OCI-LY7 (cell line): ENCODE results near the gene FGD2. TPM values are rescaled to one million over a fixed set of nuclear protein-coding genes. Genes with fewer than 3 reads are reported as not detected.
A peak's percentile ranks its signal among the peaks of the same experiment; 100 is the strongest.

ENCODE experiments used
- BruUV-seq: library from RNA; stranded (reverse); fragments of 400-500 nt; replicated peaks from 2 replicates; lab custom pipeline; 2021; lab: Mats Ljungman, UMichigan
- CTCF ChIA-PET: fragments of 300-600 bp; sonication (Branson Sonifier 250); formaldehyde crosslinking; loops from one replicate; lab custom pipeline; 2022; ENCODE audit warnings: antibody characterized with exemption; ENCODE audit not compliant: unreplicated experiment; lab: Charles Lee
- POLR2A ChIA-PET: fragments of 300-600 bp; sonication (Branson Sonifier 250); formaldehyde crosslinking; loops from one replicate; lab custom pipeline; 2022; ENCODE audit warnings: antibody characterized with exemption; lab: Charles Lee
- DNase-seq: peaks from one replicate; pipeline ENCODE4 v3.0.0-alpha.2; 2015; ENCODE audit warnings: low spot score
- H2AFZ ChIP-seq: fragments of 200-600 bp; sonication (generic), shearing (Covaris generic); 2 replicates; pipeline ENCODE4 v1.6.1; 2014; ENCODE audit warnings: mild to moderate bottlenecking, antibody characterized with exemption, low read length, moderate library complexity
- H3K27ac ChIP-seq: fragments of 200-600 bp; sonication (generic); 2 replicates; pipeline ENCODE4 v1.5.1; 2014; ENCODE audit warnings: mixed run types, low read depth, mild to moderate bottlenecking, moderate library complexity, low read length, inconsistent platforms; ENCODE audit not compliant: poor library complexity, severe bottlenecking
- H3K36me3 ChIP-seq: fragments of 200-600 bp; sonication (generic); 2 replicates; pipeline ENCODE4 v1.6.1; 2014; ENCODE audit warnings: mild to moderate bottlenecking, antibody characterized with exemption, low read length, moderate library complexity, mixed read lengths; ENCODE audit not compliant: insufficient read depth
- H3K4me1 ChIP-seq: fragments of 200-600 bp; sonication (generic); 2 replicates; pipeline ENCODE4 v1.5.1; 2014; ENCODE audit warnings: mild to moderate bottlenecking, low read length; ENCODE audit not compliant: insufficient read depth, poor library complexity, severe bottlenecking
- H3K4me2 ChIP-seq: fragments of 200-600 bp; sonication (generic); 2 replicates; pipeline ENCODE4 v1.6.1; 2014; ENCODE audit warnings: mild to moderate bottlenecking, low read length
- H3K4me3 ChIP-seq: fragments of 200-600 bp; sonication (generic); 2 replicates; pipeline ENCODE4 v1.5.1; 2014; ENCODE audit warnings: mild to moderate bottlenecking, low read depth, low read length; ENCODE audit not compliant: poor library complexity, severe bottlenecking
- H3K79me2 ChIP-seq: fragments of 200-600 bp; sonication (generic); 2 replicates; pipeline ENCODE4 v1.6.1; 2016; ENCODE audit warnings: low read depth, mild to moderate bottlenecking, low read length, moderate library complexity, mixed read lengths; ENCODE audit not compliant: insufficient read depth
- H3K9me2 ChIP-seq: fragments of 200-600 bp; sonication (generic); 2 replicates; pipeline ENCODE4 v1.6.1; 2016; ENCODE audit warnings: mild to moderate bottlenecking, low read length, mixed read lengths; ENCODE audit not compliant: insufficient read depth
- H3K9me3 ChIP-seq: fragments of 200-600 bp; sonication (generic); 2 replicates; pipeline ENCODE4 v1.6.1; 2014; ENCODE audit warnings: mild to moderate bottlenecking, mixed run types, low read length, mixed read lengths
- H4K20me1 ChIP-seq: fragments of 200-600 bp; sonication (generic); 2 replicates; pipeline ENCODE4 v1.6.1; 2014; ENCODE audit warnings: mild to moderate bottlenecking, antibody characterized with exemption, low read length, moderate library complexity, mixed read lengths; ENCODE audit not compliant: insufficient read depth
- CTCF ChIP-seq: fragments of 200-600 bp; sonication (generic); conservative IDR thresholded peaks from 2 replicates; pipeline ENCODE4 v1.5.1; 2014; ENCODE audit warnings: mild to moderate bottlenecking, antibody characterized with exemption, low read length, moderate library complexity, mixed read lengths
- EZH2phosphoT487 ChIP-seq: fragments of 200-600 bp; sonication (generic); IDR thresholded peaks from 2 replicates; pipeline ENCODE4 v1.6.1; 2018; ENCODE audit warnings: low read depth, borderline replicate concordance, mild to moderate bottlenecking, mixed run types, antibody characterized with exemption, low read length, moderate library complexity, mixed read lengths
- intact Hi-C: fragments of 100-400 bp; cut with micrococcal nuclease; formaldehyde crosslinking; loops from one replicate; pipeline ENCODE4 v1.10.0; 2022; ENCODE audit not compliant: unreplicated experiment
- total RNA-seq, 2 experiments: library from RNA; depleted of rRNA in 1 of 2; stranded (reverse); fragments of >200 nt in 1 of 2; shearing (Covaris generic) in 1 of 2; gene quantifications; 2 replicates each; pipeline ENCODE4 v1.2.3, GENCODE V29; 2014 to 2022

The FGD2 gene
- total RNA-seq, 2 experiments from 2014 or later, result 27.8 to 48.6 TPM

GRCh38 chr6:36985808-36986703 lies 19.4 kb upstream of the FGD2 start, which contains the start of gene MTCH1:
TSS of gene MTCH1 (minus strand) at chr6:36986196. CDS start at chr6:36986173, 23 bp downstream.
- CTCF ChIA-PET, result interaction anchor here (1.0 to 1.1 kb wide), 2 partner anchors 9 to 16 kb away, joined by 3 to 4 read pairs; no protein-coding TSS in a partner anchor
- H3K4me3 ChIP-seq, result peak within 1 kb of the TSS; percentile 98
- H3K4me1 ChIP-seq, result peaks cover 42% of the 10 kb centered on the region
- TF ChIP-seq CTCF, result no peak
- no peak for TF ChIP-seq EZH2phosphoT487
- BruUV-seq, result no TSS peak
- H2AFZ ChIP-seq, result peak within 1 kb of the TSS; percentile 79
- H3K36me3 ChIP-seq, result peaks cover 4% of the 10 kb centered on the region; the same call in 1 of the 2 replicates
- no peaks in the 10 kb centered on the region for H3K9me3 ChIP-seq
- intact Hi-C loops, result loop anchor here (1.0 kb wide), 1 partner anchor 21 kb away; no protein-coding TSS in a partner anchor
- no peaks in the 10 kb centered on the region for H3K9me2 ChIP-seq
- peak within 1 kb of the TSS; percentile 89 for H3K4me2 ChIP-seq
- H3K27ac ChIP-seq, result peak within 1 kb of the TSS; percentile 49
- peak; percentile 93 for DNase-seq
- H3K79me2 ChIP-seq, result peaks cover 40% of the 10 kb centered on the region
- POLR2A ChIA-PET, result interaction anchor here (0.5 to 4.0 kb wide), 9 partner anchors 16 to 272 kb away, joined by 3 to 32 read pairs (median 3); partner anchors contain the start of genes FGD2, TBC1D22B and TMEM217
- H4K20me1 ChIP-seq, result peaks cover 11% of the 10 kb centered on the region

GRCh38 chr6:36986704-36987047 lies 18.8 kb upstream of the FGD2 start:
- H3K79me2 ChIP-seq, result peaks cover 36% of the 10 kb centered on the region
- BruUV-seq, result TSS peak; percentile 65

More at GRCh38 chr6:36986704-36987047, 18.8 kb upstream of the FGD2 start:
- ChIA-PET CTCF (interaction anchor here (1.0 to 1.1 kb wide), 2 partner anchors 10 to 15 kb away, joined by 3 to 4 read pairs; no protein-coding TSS in a partner anchor), POLR2A (interaction anchor here (0.5 to 4.0 kb wide), 6 partner anchors 16 to 271 kb away, joined by 3 to 32 read pairs (median 3); partner anchors contain the start of genes FGD2, TBC1D22B and TMEM217)
- H4K20me1 ChIP-seq, result peaks cover 11% of the 10 kb centered on the region
- H3K9me3 ChIP-seq, result no peaks in the 10 kb centered on the region
- H3K4me1 ChIP-seq, result peaks cover 42% of the 10 kb centered on the region
- intact Hi-C loops, result loop anchor here (1.0 kb wide), 1 partner anchor 21 kb away; no protein-coding TSS in a partner anchor
- no peaks in the 10 kb centered on the region; the same call in 1 of the 2 replicates for H3K36me3 ChIP-seq
- peak overlapping the region; percentile 79 for H2AFZ ChIP-seq
- DNase-seq, result peak; percentile 48
- H3K27ac ChIP-seq, result peak overlapping the region; percentile 49
- peak overlapping the region; percentile 98 for H3K4me3 ChIP-seq
- no peaks in the 10 kb centered on the region for H3K9me2 ChIP-seq
- no peak for TF ChIP-seq CTCF
- TF ChIP-seq EZH2phosphoT487, result no peak
- H3K4me2 ChIP-seq, result peak overlapping the region; percentile 88
